Measurements from ENCODE around the gene ESR1.
"Not testable (repeated sequence)": the region's sequence is repeated elsewhere in the genome, so short reads cannot be mapped to it uniquely, and the experiment has no call there.

The ESR1 gene

DNA sequence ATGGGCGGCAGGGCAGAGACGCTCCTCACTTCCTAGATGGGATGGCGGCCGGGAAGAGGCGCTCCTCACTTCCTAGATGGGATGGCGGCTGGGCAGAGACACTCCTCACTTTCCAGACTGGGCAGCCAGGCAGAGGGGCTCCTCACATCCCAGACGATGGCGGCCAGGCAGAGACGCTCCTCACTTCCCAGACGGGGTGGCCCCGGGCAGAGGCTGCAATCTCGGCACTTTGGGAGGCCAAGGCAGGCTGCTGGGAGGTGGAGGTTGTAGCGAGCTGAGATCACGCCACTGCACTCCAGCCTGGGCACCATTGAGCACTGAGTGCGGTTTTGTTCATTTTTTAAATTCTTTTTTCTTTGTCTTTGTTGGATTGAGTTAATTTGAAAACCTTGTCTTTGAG lies 92.3 kb downstream of the ESR1 start:
- DNase-seq: not testable (repeated sequence)

DNA sequence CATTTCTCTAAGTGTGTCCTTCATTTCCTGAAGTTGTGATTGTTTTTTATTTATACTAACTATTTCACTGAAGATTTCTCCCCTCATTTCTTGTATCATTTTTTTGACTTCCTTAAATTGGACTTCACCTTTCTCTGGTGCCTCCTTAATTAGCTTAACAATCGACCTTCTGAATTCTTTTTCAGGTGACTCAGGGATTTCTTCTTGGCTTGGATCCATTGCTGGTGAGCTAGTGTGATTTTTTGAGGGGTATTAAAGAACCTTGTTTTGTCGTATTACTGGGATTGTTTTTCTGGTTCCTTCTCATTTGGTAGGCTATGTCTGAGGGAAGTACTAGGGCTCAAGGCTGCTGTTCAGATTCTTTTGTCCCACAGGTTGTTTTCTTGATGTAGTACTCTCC lies 92.8 kb downstream of the ESR1 start:
- no peak for DNase-seq

DNA sequence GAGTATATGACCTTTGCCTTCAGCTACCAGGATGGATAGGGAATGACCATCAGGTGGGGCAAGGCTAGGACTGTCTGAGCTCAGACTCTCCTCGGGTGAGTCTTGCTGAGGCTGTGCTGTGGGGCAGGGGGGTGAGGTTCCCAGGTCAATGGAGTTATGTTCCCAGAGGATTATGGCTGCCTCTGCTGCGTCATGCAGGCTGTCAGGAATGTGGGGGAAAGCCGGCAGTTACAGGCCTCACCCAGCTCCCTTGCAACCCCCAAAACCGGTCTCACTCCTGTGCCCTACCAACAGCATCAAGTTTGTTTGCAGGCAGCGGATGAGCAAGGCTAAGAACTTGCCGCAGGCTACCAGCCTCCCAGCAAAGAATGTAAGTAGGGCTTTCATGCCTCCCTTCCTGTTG lies 93.5 kb downstream of the ESR1 start:
- DNase-seq: no peak

DNA sequence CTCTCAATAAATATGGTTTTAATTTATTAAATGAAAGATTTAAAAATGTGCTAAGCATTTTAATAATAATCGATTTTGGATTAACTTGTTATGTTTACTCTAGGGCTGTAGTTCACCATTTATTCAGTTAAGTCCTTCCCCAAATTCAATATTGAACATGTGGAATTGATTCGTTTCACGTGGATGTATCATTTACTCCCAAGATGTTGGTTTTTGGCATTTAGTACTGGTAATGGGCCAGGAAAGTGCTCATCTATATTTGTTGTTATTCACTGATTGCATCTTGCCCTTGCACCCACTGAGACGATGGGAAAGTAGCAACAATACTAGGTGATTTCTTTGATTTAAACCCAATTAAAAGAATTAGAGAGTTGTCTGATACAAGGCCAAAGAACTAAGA lies 97.1 kb downstream of the ESR1 start:
- DNase-seq: no peak

DNA sequence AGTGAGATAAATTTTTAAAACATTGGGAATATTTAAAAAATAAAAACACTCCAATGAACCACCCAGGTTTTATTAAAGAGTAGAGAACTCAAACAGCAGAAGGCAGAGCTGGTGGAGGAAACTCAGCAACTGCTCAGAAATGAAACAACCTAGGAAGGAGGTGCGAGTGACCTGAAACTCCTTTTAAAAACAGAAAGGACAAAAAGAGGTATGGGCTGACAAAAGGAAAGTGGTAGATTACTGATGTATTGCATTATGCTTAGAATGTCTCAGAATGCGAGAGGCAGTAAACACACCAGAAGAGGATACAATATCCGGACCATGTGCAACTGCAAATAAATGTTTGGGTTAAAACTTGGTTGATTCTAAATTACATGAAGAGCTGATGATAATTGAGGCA lies 97.6 kb downstream of the ESR1 start:
- no peak for DNase-seq

DNA sequence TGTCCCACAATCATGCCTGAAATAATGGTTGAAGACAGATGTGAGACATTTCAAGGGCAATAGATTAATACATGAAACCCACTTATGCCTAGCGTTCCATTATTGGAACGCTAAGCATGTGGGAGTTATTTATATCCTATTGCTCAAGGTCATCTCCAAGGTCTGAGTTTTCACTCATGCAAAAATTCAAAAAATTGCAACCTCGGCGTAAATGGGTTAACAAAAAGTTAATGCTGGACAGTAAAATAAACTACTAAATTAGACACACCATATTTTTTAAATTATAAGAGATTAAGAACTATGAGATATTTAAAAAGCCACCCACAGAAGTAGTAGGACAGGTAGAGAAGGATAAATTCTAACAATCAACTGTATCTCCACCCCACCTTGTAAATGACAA lies 98.4 kb downstream of the ESR1 start:
- DNase-seq: no peak

DNA sequence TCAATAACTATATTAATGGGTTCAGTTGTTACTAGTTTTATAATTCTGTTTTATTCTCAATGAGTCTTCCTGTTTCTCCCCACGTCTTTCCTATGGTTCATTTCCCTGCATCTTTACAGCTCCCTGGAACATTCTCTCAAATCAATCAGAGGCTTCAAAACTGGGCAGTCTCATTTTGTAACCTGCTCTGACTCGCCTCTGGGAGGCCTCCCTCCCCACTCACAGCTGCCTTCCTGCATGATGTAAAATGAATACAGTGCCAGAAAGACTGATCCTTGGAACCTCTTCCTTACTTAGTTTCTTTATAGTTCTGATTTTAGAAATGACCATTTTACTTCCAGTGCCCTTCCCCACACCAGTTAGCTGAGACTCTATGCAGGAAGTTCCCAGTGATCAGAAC lies 103.9 kb downstream of the ESR1 start:
- DNase-seq: no peak

DNA sequence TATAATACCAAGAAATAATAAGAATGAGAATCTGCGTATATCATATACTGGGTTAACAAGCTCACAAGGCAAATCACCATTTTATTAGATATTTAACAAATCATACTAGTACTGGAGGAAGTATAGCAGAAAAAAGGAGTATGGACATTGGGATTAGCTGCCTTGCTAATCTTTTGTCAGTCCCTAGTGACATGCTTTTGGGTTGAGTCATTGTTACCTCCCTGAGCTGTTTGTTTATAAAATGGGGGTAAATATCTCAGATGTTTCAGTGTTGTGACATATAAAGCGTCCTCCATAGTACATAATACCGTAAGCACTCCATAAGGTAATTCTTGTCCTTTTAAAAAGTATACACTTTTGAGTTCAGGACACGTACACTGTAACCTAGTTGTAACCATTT lies 107.0 kb downstream of the ESR1 start:
- DNase-seq: no peak

DNA sequence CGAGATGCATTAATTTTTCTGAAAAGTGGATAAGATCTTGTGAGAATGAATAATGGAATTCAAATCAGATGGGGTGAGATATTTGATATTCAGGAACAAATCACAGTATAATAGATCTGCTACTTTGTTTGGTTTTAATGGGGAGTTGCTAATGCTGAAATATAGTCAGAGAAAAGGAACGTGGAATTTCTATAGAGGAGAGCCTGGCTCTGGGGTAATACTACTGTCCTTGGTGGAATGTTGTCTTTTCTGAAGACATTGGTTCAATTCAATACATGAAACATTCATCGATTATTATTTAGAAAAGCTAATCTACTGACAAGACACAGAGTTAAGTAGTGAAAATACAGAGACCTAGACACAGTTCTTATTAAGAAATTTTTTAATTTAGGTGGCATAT lies 108.6 kb downstream of the ESR1 start:
- DNase-seq: no peak

DNA sequence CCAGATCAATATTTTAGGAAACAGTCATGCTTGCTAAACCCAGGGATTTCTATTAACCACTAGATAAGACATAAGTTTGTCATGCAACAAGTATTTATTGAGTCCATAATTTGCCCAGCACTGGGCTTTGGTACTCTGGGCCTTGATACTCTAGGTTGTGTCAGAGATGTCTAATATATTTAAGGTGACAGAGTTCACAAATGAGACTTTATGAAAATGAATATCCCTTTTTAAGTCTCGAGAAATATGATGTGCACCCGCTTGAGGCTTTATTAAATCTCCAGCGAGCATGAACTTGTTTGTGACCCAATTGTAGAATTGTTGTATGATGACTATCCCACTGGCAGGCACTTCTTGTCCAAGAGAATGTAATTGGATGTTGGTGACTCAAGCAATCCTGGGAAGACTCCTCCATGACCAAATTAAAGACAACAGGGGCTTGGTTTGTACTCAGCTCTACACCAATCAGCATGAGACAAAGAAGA lies 109.2 kb downstream of the ESR1 start:
- no peak for DNase-seq

DNA sequence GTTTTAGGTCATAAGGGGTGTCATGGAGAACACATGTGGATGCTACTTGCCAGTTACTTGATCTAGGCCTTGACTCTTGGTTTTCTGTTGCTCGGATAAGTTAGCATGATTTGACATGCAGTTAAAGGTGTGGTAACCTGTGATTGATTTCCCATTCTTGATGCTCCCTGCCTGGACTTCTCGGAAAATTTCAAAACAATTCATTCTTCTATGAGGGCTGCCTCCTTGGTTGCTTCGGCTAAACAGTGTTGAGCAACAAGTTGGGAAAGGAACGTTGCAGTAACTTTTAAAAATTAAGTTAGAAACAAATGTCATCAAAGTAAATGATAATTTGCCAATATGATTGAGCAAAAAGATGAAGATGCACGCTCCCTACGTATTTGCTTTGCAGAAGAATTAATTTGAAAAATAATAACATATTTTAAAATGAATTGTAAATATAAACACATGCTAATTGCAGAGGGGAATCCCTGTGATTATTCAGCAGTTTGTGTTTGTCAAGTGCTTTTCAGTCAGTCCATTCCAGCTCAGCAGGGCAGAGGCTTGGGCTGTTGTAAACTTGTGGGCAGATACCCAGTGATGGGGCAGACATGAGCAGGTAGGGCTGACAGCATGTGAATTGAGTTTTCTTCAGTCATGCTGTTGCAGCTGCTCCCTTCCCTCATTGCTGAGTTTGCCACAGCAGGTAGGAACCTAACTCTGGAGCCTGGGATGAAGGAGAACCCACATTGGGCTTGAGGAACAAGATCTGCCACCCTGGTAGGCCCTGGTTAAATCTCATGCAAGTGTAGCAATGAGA lies 110.2 kb downstream of the ESR1 start:
- DNase-seq: no peak

DNA sequence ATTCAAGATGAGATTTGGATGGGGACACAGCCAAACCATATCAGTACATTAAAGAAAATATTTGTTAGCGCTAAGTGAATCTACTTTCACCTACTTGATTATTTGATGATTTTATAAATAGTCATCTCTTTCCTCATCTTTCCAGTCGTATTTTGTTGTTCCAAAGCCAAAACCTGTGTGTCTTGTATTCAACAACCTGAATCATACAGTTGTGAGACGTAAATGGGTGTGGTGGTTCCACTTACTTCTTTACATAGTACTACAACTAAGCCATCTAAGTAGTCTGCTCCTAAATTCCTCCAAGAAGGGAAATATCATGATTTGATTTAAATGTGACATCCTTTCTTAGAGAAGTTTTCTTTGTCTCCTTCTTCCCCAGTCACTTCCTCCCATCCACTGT lies 132.8 kb downstream of the ESR1 start:
- no peak for DNase-seq

DNA sequence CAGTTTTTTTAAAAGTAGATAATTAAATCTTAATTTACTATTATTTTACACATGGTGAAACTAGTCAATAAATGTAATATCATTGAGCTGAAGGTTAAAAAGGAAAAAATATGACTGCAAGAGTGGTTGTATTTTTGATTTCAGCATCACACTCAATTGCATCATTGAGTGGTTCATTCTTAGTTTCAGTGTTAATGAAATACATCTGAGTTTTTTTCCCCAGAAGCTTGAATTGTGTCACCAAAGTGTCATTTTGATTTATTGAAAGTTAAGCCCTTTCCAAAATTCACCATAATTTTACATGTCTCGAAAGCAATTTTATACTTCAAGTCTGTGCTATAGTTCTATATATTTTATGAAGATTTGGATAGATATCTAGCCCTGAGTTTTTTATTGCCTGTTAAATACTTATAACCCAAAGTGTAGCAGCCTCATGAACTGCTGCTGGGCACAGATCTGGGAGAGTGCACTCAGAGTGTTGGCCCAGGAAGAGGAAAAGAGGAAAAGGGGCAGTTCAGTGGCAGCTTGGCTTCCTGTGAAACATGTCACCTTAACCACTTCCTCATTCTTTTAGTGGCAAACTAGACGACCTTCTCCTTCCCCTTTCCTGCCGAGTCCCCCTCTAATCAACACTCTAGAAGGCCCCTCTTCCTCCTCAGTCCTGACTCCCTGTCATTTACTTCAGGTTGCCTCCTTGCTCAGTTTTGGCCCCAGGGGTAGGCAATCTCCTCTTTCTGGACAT lies 140.7 kb downstream of the ESR1 start:
- DNase-seq: no peak

DNA sequence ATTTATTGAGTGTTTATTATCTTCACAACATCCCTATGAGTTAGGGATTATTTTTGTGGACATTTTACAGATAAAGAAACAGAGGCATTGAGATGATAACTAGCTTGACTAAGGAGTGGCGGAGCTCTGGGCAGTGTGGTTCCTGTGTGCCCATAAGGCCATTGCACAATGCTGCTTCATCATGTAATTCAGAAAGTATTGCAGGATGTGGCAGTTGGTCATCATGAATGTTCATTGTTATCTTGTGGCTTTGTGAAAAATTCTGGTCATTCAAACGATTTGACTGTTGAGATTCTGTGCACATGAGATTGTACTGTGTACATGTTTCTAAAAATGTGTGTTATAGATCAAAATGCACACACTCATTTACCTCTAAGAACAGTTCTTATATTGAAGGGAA lies 150.8 kb downstream of the ESR1 start:
- no peak for DNase-seq

DNA sequence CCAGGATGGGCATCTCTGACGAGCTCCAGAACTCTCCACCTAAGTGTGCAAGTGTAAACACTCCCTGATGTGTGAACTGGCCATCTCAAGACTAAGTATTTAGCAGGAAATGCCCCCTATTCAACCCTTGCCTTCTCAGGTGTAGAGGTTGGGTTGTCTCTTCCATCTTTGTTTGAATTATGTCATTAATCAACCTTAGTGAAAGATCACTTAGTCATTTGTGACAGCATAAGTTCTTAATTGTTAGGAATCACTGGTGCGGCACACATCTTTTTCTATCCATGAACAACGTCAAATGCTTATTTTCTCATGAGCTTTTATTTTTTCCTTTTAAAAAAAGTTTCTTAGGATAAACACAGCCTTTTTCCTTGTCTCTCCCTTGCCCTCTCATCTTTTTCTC lies 151.6 kb downstream of the ESR1 start:
- DNase-seq: no peak

DNA sequence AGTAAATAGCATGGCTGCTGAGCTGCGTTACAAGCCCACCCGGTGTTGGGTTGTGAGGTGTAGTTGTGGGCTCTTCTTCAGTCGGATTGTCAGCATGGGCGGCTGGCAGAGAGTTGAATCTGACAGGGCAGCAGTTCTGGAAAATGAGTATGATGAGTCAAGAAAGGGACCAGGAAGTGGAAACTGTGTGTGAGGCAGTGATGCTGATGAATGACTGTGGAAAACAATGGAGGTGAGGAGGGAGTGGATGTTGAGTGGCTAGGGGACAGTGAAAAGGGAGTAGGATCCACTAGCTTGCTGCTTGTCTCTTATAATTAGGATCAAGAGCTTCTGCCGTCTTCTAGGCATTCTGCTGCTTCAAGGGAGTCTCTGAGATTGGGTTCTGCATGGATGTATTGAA lies 154.3 kb downstream of the ESR1 start:
- DNase-seq: no peak

DNA sequence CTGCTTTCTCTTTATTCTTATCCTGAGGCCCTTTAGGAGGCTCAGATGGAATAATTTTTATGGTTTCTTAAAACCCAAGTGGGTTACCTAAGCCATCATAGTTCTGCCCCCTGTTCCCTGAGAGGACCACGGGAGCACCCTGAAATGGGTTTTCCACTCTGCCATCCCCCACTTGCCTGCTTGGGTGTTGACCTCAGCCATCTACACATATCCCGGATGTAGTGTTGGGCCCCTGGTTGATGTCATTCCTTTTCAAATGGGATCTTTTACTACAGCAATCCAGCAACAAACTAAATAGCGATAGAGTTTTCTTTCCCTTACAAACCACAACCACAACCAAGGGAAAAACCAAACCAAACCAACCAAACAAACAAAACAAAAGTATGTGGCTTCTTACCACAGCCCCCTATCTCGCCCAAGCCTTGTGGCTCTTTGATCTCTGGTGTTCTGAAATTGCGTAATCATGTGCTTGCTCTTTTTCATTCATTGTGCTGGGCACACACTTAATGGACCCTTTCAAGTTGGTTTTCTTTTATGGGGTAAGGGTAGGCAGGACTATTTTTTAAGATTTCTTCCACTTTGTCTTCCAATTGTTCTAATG lies 154.9 kb downstream of the ESR1 start:
- DNase-seq: no peak

DNA sequence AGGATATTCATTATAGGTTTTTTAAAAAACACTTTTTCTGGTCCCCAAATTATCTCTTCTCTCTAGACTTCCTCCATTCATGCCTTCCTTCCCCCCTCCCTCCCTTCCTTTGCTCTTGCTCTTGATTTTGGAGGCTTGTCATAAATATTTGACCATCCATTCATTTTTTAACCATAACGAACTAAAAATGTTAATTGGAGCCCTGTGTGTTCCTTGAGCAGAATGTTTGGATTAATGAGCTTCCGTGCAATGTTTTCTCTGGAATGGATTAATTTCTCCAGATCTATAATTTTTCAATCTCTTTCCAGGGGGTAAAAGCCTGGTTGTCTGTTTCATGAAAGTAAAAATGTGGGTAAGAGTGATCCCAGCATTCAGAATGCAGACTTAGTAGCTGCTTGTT lies 155.5 kb downstream of the ESR1 start:
- no peak for DNase-seq

DNA sequence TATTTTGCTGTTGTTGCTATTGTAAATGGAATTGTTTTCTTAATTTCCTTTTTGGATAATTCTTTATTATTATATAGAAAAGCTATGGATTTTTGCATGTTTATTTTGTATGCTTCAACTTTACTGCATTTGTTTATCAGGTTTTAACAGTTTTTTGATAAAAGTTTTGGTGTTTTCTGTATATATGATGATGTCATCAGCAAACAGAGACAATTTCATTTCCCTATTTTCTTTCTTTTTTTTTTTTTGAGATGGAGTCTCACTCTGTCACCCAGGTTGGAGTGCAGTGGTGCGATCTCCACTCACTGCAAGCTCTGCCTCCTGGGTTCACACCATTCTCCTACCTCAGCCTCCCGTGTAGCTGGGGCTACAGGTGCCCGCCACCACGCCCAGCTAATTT lies 156.9 kb downstream of the ESR1 start:
- not testable (repeated sequence) for DNase-seq

DNA sequence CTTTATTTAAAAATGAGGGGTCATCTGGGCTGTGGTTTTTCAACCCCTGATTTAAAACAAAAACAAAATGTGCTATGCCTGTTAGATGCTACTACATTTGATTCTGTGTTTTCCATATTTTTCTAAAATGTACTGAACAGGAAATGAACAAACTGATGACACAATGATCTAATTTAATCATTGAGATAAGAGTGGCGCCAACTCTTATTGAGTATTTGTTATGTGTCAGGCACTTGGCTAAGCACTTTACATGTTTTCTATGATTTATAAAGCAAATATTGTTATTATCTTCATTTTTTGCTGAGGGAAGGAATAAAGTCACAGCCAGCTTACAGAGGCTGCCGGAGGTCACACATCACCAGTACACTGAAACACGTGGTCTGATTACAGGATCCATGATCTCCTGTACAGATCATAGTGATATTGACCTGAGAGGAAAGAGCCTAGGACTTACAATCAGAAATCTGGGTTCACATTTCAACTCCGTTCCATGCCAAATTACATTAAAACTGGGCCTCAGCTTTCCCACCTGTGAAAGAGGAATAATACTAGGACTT lies 166.7 kb downstream of the ESR1 start:
- DNase-seq: no peak

DNA sequence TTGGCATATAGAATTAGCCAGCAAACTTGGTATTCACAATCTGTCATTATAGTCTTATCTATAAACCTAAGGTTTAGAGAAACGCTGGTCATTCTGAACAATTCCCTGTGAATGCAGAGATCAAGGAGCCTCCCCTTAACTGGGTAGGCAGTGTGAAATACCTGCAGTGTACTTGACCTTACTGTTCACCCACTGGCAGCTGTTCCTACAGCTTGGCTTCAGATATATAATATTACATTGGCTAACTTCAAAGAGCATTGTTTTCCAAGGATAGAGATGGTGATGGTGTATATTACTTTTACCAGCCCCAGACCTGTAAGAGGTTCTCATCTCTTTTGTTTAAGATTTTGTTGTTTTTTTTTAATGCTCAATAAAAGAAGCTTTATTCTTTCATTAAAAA lies 168.3 kb downstream of the ESR1 start:
- no peak for DNase-seq

DNA sequence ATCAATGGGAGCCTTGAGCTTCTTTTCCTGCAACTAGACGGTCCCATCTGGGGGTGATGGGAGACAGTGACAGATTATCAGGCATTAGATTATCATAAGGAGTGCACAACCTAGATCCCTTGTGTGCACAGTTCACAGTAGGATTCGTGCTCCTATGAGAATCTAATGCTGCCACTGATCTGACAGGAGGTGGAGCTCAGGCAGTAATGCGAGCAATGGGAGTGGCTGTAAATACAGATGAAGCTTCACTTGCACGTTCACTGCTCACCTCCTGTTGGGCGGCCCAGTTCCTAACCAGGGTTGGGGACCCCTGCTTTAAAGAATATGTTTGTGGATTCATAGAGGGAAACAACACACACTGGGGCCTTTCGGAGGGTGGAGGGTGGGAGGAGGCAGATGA lies 180.7 kb downstream of the ESR1 start:
- not testable (repeated sequence) for DNase-seq

DNA sequence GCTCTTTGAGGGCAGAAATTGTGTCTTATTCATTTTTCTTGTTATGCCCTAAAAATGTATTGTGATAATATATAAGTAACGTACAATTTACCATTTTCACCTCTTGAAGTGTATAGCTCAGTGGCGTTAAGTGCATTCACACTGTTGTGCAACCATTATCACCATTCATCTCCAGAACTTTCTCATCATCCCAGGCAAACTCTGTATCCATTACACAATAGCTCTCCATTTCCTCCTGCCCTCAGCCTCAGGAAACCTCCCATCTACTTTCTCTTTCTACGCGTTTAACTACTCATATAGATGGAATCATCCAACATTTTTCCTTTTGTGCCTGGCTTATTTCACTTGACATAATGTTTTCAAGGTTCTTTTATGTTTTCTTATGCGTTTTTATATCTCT lies 184.6 kb downstream of the ESR1 start:
- no peak for DNase-seq

DNA sequence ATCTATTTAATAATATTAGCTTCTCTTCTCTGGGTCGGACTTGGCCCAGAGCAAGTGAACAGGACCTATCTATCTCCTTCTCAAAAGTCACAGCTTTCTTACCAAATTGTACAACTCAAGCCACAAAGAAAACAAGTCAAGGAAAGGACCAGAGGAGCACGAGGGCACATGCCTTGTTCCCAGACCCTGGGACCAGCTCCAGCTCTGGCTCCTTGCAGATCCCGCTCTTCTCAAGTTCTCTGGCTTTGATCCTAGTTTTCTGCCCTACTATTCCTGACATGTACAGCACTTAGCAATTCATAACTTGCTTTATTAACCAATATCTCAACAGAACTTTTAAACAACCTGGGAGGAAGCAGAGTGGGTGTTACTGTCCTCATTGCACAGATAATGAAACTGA lies 185.9 kb downstream of the ESR1 start:
- DNase-seq: no peak

Data from activated CD4-positive, alpha-beta T cell treated with anti-CD3 and anti-CD28 coated beads, Interleukin-2, amount 50 U/mL, for 1 hour (primary cell).